GM21515 (cell line): ENCODE measurements around the gene SLC16A8.

Experiments used
- ATAC-seq: cut with Tn5 transposase; IDR thresholded peaks from one replicate; pipeline ENCODE4 v1.9.1; 2021; ENCODE audit not compliant: unreplicated experiment

The SLC16A8 gene

GRCh38 chr22:38073150-38074130 is 10.5 kb downstream of the SLC16A8 start:
- no peak for ATAC-seq

GRCh38 chr22:38072322-38073149 is 11.4 kb downstream of the SLC16A8 start:
- no peak for ATAC-seq

- no peak for ATAC-seq
Observed at GRCh38 chr22:38071421-38072321, 12.3 kb downstream of the SLC16A8 start.

- no peak for ATAC-seq
Observed at GRCh38 chr22:38070250-38070921, 13.6 kb downstream of the SLC16A8 start.

GRCh38 chr22:38069372-38070249 is 14.4 kb downstream of the SLC16A8 start:
- ATAC-seq = no peak

DNA sequence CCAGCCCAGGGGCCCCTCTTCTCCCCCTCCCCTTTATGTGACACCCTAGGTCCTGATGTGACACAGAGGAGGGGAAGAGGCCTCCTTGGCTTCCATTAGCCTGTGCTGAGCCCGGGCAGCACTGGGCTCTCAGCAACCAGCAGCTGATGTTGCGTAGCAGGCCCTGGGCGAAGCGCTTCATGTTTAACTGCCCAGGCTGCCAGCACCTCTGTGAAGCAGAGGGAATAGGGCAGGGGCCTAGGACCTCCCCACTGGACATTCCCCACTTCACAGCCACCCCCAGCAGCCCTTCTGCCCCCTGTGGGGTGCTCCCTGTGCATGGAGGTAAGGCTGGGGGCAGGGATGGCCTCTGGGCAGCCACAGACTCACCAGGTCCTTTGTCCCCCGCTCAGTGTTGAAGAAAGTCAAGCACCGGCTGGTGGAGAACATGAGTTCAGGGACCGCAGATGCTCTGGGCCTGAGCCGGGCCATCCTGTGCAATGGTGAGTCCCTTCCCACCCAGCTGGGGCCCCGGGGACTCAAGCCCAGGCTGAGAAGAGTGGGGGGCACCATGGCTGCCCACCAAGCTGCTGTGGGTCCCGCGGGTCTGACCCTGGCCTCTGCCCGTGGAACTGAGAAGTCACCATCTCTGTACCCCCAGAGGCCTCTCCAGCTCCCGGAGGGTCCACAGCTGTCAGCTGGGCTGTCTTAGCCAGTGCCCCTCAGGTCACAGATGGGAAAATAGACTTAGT is 15.2 kb downstream of the SLC16A8 start:
- no peak for ATAC-seq

DNA sequence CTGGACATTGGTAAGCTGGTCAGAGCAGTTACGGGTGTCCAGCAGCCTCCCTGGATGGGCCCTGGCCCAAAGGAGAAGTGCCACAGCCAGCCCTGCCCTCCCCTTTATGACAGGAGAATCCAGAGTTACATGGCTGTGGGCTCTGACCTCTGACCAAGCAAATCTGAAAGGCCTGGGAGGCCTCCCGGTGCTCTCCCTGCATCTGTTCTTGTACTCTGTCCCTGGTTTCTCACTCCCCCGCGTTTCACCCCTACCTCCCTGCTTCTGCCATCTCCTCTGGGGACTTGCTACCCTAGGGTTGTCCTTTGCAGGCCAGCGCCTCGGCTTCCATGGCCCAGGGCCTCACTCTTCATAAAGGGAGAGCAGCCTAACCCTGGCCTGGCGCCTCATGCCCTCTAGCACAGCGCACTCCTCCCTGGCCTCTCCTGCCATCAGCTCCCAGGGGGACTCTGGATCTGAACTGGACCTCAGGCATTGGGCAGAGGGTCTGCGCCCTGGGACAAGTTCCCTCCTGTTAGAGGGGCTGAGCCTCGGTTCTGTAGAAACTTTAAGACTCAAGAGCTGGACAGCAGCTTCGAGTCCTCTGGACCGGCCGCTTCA is 16.1 kb downstream of the SLC16A8 start:
- ATAC-seq = no peak

DNA sequence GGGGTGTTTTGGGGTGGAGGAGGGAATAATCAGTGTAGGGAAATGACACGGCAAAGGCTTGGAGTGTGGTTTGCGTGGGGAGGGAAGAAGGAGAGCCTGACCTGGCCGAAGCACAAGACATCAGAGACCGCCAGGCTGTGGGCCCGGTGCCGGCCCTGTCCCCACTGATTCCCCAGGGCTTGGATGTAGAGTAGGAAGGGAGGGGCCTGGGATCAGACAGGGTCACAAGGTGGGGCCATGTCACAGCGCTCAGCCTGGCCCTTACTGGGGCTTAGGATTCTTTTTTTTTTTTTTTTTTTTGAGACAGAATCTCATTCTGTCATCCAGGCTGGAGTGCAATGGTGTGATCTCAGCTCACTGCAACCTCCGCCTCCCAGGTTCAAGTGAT is 17.0 kb downstream of the SLC16A8 start:
- ATAC-seq = no peak

DNA sequence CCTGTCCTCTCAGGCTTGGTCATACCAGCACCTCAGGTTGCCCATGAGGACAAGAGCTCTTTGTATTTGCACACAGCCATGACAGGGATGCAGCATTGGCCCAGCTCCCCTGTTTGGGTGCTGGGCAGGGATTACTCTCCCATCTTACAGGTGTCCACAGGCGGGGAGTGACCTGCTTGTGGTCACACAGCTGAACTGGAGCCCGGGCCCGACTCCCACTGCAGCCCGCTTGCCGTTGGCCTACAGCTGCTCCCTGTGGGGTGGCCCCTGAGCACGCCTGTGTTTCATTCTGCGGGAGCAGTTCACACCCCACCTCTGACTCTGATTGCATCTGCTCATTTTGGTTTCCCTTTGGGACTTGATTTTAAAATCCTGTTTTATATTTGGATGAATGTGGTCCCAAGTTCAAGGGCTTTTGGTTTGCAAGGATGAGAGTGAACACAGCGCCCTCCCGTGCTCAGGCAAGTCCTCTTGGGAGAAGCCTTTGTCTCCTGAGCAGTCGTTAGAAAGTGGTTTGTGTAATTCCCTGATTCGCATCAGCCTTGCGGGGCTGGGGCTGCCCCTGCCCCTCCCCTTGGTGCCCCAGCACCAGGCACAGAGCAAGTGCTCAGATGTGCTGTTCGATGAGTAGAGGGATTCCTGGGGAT is 17.5 kb downstream of the SLC16A8 start:
- no peak for ATAC-seq

DNA sequence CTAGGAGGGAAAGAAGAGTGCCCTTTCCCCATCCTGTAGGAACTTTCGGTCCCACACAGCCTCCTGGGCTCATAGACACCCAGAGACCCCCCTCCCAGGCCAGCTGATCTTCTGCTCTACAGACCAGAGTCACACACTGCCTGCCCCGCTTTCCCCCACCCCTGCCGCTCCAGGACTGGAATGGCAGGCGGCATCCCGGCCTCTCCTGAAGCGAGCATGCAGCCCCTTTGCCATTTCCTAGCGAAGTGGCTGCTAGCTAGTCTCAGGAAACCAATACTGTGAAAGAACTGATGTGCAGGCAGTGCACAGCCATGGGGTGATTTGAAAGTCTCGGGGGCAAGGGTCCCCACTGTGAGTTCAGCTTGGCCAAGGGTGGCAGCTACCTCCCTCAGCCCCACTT is 18.4 kb downstream of the SLC16A8 start:
- ATAC-seq = no peak

GRCh38 chr22:38062791-38063190 is 21.2 kb downstream of the SLC16A8 start:
- no peak for ATAC-seq

GRCh38 chr22:38056969-38057891 is 26.8 kb downstream of the SLC16A8 start, which contains the start of gene PICK1:
Gene PICK1 (plus strand): TSS chr22:38057404. CDS start chr22:38057810, 406 bp downstream.
- no peak for ATAC-seq

- ATAC-seq = no peak
Observed at GRCh38 chr22:38051900-38052862, 31.8 kb downstream of the SLC16A8 start.

DNA sequence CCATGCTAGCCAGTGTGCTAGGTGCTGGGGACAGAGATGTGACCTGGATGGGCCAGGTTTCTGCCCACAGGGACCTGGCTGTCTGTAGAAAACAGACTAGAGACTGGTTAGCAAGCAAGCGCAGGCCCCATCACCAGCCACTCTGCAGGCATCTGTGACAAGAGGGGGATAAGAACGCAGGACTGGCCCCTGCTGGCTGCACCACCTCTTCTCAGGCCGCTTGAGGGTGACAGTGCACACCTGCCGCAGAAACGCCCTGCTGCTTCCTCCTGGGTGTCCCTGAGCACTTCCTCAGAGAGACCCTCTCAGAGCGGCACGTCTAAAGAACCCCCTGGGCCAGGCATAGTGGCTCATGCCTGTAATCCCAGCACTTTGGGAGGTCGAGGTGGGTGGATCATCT is 32.7 kb downstream of the SLC16A8 start:
- no peak for ATAC-seq

DNA sequence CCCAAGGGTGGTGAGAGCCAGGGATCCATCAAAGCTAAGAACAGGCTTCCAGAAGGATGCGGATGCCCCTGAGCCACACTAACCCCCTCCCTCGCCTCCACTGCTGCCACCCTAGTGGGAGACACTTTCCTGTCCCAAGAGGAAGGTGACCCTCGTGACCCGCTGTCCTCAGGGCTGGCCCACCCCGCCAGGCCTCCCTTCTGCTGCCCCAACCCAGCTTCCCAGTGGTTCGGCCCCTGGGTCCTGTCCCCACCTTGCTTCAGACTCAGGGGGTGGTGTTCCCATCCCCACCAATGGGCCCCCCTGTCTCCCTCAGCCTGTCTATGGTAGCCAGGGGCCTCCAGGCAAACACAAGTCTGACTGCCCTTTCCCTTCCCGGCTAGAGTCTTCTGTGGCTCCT is 33.3 kb downstream of the SLC16A8 start:
- ATAC-seq = no peak
